GM18867 (cell line): ENCODE measurements around the gene GREM1.

Experiments used
- ATAC-seq: cut with Tn5 transposase; IDR thresholded peaks from one replicate; pipeline ENCODE4 v1.9.1; 2021; ENCODE audit warnings: mild to moderate bottlenecking, moderate library complexity; ENCODE audit not compliant: unreplicated experiment

GREM1 gene

DNA sequence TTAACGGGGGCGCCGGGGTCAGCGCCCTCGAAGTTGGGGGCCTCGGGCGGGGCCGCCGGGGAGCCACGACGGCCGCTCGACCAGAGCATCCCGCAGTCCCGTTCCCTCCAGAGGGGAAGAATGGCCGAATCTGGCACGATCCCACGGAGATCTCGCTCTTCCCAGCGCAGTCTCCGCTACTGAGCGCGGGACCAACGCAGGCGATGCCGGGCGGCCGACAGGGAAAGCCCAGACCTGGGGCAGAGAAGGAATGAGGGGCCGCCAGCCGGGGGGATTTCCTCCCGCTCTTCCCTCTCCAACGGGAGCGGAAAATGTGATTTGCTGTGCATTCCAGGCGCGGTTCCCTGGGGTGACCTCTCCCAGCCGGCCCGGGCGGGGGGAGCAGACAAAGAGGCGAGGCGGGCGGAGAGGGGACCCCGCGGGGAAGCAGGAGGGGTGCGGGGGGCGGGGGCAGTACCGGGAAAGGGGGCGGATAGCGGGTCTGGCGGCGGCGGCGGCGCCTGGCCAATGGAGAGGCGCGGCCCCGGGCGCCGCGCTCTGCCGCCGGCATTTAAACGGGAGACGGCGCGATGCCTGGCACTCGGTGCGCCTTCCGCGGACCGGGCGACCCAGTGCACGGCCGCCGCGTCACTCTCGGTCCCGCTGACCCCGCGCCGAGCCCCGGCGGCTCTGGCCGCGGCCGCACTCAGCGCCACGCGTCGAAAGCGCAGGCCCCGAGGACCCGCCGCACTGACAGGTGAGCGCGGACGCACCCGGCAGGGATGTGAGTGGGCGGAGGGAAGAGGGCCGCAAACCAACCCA is at the start of gene GREM1:
TSS of gene GREM1 (plus strand) at position 579 of the 801 bp plus-strand sequence. CDS start 12,687 bp downstream, outside the sequence.
- ATAC-seq: no peak

DNA sequence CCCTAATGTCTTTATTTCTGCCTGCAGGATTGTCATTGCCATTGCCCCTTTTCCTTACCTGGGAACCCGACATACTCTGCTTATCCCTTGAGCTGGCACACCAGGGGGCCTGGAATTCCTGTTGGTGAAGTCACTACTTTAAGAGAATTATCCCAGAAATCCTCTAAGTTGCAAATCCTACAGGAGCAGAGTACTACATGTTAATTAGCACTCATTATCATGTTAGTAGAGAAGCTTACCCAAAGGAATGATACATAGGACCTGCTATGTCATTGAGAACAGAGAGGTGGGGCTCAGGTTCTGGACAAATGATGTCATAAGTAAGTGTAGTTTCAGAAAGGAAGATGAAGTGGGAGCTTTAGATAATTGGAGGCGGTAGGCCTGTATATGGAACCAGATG is 48.9 kb upstream of the GREM1 start:
- ATAC-seq: no peak

DNA sequence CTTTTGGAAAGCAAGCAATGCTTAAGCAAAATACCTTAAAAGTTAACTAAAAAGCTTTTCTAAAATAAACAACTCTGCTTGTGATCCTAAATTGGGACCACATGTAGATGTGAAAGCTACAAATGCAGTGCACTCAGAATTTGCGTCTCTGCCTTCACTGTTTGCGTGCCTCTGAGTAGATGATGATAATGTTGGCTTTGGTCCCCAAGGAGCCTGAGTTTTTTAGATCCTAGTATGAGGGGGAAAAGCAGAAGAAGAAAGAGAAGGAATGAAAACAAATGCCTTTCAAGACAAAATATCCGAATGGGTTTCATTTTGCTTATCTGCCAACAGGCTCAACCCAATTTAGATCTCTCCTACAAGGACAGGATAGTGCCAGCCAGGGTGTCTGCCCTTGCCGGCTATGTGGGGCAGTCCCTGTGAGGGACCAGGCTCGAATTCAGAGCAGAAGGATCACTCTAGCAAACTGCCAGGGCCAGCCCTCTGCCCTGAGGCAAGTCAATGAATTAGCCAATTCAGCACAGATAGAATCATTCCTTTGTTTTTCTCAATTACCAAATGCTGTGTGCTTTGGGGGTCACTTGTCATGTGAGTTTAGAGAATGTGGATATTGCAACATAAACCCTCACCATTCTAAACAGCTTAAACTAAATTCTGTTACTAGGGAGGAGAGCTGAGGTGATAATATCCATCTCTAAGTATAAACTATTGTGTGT is 47.8 kb upstream of the GREM1 start:
- no peak for ATAC-seq

DNA sequence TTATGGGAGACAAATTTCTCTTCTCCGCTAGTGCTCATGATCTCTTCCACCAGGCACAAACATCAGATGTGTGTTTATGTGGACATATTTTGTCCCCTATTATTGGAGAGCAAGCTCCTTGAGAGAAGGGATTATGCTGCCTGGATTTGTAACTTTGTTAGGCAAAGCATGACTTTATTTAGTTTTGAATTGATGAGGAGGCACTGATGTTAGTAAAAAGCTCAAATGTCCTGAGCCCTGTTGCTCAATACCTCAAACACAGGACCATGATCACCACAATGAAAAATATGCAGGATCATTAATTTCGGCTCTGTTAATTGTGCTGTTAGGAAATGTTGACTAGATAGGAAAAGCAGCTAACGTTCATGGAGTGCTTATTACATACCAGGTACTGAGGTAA is 47.2 kb upstream of the GREM1 start:
- ATAC-seq: no peak

DNA sequence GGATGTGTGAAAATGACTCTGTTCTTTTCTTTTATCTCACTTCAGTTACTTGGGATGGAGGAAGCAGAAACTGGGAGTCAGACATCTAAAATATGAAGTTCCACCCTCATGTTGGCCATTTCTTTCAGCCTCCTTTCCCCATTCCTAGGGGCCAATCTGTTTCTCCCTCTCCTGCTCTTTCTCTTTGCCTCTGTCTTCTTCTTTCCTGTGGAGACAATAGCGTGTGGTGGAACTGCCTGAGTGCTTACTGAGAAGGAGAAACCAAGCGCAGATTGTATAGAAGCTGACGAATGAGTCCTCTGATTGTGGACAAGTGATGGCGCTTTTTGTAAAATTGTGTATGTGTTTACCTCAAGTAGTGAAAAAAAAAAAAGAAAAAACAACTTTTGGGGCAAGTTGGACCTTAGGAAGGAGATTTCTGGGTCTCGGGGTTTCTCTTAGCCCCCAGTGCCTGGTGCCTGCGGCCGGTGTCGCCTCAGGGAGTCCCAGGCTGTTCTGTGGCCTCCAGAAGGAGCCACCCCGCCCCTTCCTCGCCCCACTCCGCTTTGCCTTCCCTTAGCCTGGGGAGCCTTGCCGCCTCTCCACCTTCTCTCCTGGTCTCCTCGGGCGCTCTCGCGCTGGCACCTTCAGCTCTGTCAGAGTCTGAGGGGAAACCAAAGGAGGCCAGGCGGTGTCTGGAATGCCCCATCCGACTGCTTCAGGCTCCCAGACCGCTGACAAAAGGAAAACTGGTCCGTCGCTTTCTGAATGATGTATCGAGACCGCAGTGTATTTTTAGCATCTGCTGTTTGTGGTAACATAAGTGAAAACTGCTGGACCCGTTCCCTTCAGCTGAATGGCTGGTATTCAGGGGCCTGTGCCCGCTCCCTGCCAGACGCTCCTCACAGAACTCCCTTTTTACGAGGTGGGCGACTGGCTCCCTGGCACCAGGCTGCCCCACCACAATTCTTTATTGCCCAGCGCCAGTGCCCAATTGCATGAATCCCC is 46.2 kb upstream of the GREM1 start:
- ATAC-seq: no peak

DNA sequence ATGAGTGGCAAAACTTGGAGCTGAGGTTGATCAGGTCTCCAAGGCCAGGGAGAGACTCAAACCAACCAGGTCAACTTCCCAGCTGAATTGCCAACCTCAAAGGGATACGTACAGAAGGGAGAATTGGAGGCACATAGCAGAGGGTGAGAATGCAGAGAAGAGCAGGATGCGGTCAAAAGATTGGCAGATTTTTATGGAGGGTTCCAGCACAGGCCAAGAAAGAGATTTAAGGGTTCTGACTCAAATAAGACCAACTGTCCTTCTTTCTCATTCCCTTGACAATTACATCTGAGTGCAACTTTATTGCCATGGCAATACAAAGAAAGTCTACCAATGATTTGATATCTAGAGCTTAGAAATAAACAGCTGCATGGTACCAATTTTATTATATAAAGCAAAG is 43.1 kb upstream of the GREM1 start:
- ATAC-seq: no peak

DNA sequence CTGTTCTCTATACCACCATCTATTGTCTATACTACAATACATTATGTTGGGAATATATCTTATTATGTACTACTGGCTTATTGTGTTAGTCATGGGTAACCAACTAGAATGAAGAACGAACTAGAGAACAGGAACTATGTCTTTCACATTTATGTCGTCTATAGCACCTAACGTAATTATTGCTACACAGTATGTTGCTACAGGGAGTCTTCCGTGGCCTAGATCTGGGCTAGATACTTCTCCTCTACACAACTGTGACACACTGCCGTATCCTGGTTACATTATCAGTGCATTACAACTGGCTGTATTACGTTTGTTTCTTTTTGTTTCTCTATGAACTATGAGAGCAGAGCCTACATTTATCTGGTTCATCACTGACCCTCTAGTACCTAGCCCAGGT is 42.3 kb upstream of the GREM1 start:
- no peak for ATAC-seq

DNA sequence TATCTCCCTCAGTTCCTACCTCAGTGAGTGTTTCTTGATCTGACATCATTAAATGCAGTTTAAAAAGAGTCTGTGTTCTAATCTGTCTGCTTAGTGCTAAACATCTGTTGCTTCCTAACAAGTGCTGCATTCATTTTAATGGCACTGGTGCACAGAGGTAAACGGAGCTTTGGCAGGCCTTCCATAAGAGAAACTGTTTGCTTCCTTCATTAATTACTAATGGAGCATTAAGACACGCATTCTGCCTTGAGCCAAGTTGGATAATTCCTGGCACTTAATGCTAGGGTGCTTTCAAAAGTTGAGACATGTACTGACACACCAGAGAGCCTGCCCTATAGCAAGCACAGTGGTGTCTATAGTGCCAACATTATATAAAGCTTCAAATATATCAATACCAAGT is 41.6 kb upstream of the GREM1 start:
- ATAC-seq: no peak

DNA sequence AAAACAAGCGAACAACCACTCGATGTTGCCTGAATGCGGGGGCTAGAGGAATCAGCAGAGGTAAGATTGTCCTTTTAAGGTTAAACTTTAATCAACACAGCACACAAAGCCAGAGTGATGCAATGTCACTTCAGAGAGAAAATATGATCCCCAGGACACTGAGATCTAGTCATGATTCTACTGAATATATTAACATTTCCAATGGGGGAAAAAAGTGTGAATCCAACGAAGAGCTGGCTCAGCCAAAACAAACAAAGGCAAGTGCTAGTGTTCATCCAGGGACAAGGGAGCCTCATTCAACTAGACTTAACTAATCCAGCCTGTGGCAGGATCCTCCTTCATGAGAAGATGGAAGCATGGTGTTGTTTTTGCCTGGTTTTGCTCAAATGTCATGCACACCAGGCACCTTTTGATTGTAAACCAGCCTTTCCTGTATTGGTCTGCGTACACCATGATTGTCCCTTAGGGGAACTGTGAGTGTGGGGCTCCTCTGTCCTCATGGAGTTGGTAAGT is 40.5 kb upstream of the GREM1 start:
- ATAC-seq: no peak

DNA sequence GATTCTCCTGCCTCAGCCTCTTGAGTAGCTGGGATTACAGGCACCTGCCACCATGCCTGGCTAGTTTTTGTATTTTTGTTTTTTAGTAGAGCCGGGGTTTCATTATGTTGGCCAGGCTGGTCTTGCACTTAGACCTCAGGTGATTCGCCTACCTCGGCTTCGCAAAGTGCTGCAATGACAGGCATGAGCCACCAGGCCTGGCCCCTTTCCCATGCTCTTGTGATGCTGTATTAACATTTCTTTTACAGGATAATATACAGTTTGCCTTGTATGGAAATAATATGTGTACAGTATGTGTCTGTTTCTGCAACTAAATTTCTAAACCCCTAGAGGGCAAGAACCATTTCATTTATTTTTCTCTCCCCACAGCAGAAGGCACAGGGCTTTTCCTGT is 38.5 kb upstream of the GREM1 start:
- ATAC-seq: no peak

DNA sequence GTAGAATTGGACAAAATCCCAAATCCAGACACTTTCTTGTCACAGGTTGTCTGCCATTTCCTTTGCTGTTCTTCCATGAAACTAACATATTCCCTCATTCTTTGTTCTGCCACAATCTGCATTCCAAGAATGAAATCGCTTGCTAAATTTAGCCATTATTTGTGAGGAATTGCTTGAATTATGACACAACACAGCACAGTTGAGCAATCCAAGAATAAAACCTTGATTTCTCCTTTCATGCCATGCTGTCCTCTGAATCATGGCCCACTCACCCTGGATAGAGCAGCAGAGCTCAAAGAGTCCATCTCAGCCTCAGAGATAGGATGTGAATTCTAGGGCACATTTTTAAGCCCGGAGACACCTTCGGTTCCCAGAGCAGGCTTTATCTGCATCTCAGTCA is 35.2 kb upstream of the GREM1 start:
- no peak for ATAC-seq

DNA sequence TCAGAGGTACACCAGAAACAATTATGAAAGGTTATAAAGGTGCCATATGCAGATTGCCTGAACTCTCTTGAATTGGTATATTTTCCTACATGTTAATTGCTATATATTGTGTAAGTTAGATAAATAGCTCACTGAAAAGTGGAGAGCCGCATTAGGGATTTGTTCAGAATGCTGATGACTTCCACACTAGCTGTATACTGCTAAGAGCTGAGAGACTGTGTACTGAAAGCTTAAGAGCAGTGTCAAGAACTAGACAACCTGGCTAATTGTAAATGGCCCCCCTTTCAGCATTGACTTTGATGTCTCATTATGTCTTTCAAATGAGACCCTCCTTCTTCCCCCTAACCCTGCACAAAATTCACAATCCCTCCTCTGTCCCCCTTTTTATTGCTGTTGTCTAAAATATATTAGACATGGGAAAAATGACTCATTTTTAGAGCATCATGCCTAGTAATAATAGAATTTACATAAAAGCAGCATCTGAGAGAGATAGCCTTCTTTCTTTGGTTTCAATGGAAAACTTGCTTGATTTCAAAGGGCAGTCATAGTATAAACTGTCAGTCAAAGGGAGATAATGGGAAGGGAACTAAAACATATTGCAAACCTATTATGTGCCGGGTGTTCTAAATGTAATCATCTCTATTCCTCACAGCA is 34.7 kb upstream of the GREM1 start:
- ATAC-seq: no peak

DNA sequence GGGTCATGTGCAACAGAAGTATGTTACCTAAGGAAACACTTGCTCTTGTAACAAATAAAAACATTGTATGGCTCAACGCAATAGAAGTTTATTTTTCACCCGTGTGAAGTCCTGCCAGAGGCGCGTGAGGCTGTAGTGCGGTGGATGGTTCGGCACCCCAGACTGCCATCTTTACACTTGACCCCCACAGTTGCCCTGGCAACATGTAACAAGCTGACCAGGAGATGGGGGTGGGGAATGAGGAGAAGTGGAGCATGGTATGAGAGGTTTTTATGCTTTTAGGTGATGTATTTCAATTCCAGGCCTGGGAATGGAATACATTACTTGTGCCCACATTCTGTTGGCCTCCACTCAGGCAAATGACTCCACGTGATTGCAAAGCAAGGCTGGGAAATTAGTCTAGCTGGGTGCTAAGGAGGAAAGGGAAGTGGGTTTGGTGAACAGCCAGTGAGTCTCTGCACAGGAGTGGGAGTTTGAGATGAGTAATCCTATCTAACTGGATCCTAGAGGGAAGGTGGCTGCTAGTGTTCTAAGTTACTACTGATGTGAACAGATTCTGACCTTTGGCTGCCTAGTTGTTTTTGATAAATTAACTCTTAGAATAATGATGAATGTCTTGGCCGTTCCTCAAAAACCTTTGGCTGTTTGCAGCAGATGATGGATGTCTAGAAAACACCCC is 33.8 kb upstream of the GREM1 start:
- ATAC-seq: no peak

DNA sequence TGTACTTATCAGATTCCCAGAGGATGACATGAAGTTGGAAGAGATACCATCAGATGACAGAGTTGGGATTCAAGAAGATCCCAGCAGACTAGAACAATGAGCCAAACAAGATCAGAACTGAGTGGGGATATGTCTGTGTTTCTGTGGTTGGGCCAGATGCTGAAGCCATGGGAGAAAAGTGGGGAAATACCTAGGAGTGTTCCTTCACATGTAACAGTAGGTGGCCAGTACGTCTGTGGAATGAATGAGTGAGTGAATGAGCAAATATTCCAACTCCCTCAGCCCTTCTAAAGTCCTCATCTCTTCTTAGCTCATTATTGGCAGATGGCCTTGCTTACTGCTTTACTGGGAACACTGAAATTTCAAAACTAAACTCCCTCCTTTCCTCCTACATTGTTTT is 32.2 kb upstream of the GREM1 start:
- no peak for ATAC-seq

DNA sequence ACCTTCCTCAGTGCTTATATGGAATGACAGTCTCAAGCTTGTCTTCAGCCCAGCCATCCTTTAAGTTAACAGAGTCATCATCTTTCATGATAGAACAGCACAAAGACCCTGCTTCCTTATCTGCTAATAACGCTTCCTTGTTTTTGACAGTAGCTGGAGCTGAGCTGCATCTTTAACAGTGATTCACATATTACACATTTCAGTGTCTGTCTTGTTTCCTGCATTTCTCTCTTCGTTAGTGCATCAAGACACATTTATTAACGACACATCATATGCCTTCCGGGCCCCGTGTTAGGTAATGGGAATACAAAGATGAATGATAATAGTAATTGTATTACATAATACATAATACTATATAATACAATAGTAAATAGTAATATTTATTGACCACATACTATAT is 30.2 kb upstream of the GREM1 start:
- ATAC-seq: no peak

DNA sequence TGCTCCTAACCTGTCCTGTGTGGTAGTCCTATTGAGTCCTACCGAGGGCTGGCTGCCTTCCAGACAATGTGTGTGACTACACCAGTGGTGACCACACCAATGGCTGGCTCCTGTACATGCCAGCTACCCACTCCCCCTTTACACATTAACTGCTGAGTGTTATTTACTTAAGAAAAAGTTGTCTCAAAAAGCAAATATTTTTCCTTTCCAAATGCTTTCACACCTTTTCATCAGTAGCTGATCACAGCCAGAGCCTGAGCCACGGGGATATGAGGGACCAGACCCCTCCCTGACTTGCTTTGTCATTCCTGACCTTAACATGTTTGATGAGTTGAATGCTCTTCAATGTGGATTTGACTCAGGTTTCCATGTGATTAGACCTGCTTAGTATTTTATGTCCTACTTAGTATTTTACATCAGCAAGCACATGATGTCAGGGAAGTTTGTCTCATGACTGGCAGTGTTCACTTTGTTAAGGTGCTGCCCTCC is 29.6 kb upstream of the GREM1 start:
- no peak for ATAC-seq

DNA sequence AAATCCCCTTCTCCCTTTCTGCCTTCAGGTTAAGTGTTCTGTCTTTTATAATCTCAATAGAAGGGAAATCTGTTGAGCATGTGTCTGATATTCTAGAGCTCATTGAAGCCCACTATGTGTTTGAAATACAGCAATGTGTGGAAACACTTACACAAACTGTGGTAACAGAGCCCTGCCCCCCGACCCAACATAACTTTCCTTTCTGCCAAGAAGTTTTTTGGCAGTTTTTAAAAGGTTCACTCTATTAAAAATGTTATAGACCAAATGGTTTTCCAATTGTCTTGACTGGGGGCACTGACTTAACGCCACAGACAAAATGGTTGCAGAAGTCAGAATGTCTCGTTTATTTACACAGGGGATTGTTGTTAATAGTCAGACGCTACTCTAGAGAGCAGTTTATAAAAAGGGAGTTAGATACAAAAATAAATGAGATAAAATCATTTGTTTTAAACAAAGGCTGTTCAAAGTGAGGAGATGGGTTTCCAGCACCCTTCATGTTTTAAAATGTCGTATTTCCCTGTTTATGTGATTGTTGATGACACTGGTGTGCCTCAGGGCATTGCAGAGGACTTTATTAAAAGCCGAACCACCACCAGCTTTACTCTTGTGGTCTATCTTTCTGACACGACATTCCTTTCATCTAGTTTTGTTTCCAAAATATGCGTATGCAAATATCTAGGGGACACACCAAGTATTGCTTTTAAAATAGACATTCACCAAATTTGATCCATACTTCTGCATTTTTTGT is 26.7 kb upstream of the GREM1 start:
- no peak for ATAC-seq

DNA sequence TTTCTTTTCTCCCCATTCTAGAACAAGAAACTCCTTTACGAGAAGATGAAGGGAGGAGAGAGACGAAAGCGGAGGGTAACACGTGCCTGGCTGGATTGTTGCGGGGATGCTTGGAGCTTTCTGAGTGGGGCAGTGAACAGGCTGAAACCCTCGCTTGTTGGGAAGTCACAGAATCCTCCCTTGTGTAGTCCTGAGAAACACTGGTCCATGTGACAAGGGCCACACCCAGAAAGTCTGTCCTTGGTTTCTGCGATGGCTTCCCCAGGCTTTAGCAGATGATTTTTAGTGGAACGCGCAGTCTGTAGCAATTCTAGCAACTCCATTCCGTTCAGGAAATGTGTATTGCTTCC is 26.1 kb upstream of the GREM1 start:
- no peak for ATAC-seq

DNA sequence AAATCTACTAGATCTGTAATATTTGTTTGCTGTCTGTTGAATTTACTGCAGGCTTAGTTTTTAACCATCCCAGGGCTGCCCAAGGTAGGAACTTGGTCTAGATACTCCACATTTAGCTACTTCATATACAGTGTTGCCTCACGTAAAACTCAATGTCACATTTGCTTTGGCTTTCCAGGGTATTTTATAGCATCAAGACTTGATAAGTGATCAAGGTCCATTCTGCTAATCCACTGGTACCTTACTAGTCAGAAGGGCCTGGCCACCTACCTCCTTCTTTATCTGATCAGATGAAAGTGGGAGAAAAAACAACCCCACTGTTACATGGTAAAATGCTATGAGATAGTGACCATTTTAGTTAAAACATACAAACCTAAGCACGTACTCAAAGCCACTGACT is 25.5 kb upstream of the GREM1 start:
- ATAC-seq: no peak
